ENCODE measurements around the gene CELSR2.
"Not testable (repeated sequence)": the region's sequence is repeated elsewhere in the genome, so short reads cannot be mapped to it uniquely, and the experiment has no call there.

Gene CELSR2

DNA sequence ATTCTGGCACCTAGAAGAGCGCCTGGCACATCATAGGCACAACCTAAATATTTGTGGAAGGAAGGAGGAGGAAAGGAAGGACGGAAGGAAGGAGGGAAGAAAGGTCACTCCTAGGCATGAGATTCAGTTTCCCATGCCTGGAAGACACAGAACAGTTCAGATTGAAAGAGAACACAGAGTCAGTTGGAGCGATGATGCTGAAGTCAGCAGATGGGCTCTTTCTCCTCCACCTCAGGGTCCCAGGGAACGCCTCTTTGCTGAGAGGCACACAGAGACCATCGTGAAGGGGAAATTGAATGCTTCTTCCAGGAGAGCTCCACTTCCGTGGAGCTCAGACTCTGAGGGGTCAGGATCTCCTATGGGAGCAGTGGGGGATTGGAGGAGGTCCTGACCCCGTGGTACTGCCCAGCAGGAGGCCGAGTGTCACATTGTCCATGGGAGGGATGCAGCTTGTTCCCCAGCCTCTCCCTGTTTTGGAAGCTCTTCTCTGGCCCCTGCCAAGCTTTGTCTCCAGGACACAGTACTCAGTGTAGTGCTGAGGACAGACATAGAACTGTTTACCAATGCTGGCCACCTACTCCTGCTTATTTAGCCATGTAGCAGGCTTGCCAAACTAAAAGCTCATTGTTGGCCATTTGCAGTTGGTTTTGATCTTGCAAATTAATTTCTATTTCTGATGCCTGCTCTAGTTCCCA lies 55.0 kb downstream of the CELSR2 start:
- H3K4me1 ChIP-seq (ENCODE audit: control insufficient read depth, insufficient read depth, low read length) = 0 out of 2 replicates have a peak, but pooled peaks cover 2% of the 10 kb centered on the region
- ChIA-PET CTCF (interaction anchor here (1.0 kb wide), 1 partner anchor 41 kb away, joined by 3 read pairs; no protein-coding TSS in a partner anchor), POLR2A (no interaction called here)
- no peaks in the 10 kb centered on the region for H3K36me3 ChIP-seq (ENCODE audit: control insufficient read depth in 2 of 2, insufficient read depth in 1 of 2, low read length in 2 of 2)
- TF ChIP-seq ZBTB1 (tag by site-specific recombination; IDR thresholded peaks at IDR 0.05) (no peak), ZNF366 (tag by site-specific recombination; conservative IDR thresholded peaks at IDR 0.05) (0 out of 2 replicates have a peak, but pooled peaks have one; percentile 28)
- H3K9me3 ChIP-seq (ENCODE audit: control insufficient read depth, insufficient read depth, low read depth, low read length) = no peaks in the 10 kb centered on the region
- H3K27ac ChIP-seq (ENCODE audit: extremely low read depth, low read depth, low read length) = no peak overlapping the region
- H3K4me3 ChIP-seq (ENCODE audit: low read depth, low read length) = no peak overlapping the region

GRCh38 chr1:109305991-109306390 lies 56.7 kb downstream of the CELSR2 start:
- CTCF ChIA-PET = interaction anchor here (0.7 kb wide), 1 partner anchor 180 kb away, joined by 3 read pairs; no protein-coding TSS in a partner anchor
- H3K36me3 ChIP-seq (ENCODE audit: control insufficient read depth in 2 of 2, insufficient read depth in 1 of 2, low read length in 2 of 2); POLR2A ChIA-PET; H3K9me3 ChIP-seq (ENCODE audit: control insufficient read depth, insufficient read depth, low read depth, low read length); H3K27ac ChIP-seq (ENCODE audit: extremely low read depth, low read depth, low read length); H3K4me3 ChIP-seq (ENCODE audit: low read depth, low read length); H3K4me1 ChIP-seq (ENCODE audit: control insufficient read depth, insufficient read depth, low read length): not testable (repeated sequence)

GRCh38 chr1:109306832-109307273 lies 57.5 kb downstream of the CELSR2 start, which contains the start of gene MYBPHL:
Gene MYBPHL (minus strand): TSS chr1:109307011. CDS start chr1:109306991, 20 bp downstream.
- peak; percentile 59 for TF ChIP-seq ZBTB8A (tag by site-specific recombination; IDR thresholded peaks at IDR 0.05)
- peak; percentile 89 for TF ChIP-seq ZIC2 (tag by site-specific recombination; IDR thresholded peaks at IDR 0.05)
- TF ChIP-seq ZFHX2 (tag by site-specific recombination; conservative IDR thresholded peaks at IDR 0.05) = no peak
- no peak for TF ChIP-seq ELK4 (IDR thresholded peaks at IDR 0.05; ENCODE audit: borderline replicate concordance, low read depth, low read length)
- no peak for TF ChIP-seq ZNF302 (tag by site-specific recombination; IDR thresholded peaks at IDR 0.05; ENCODE audit: low read depth)
- TF ChIP-seq KLF10 (tag by site-specific recombination; IDR thresholded peaks at IDR 0.05) = no peak
- TF ChIP-seq ZNF510 (tag by site-specific recombination; IDR thresholded peaks at IDR 0.05; ENCODE audit: insufficient replicate concordance) = no peak
- TF ChIP-seq ZNF184 (tag by site-specific recombination; IDR thresholded peaks at IDR 0.05) = no peak
- no peak for TF ChIP-seq KLF1 (tag by site-specific recombination; IDR thresholded peaks at IDR 0.05)
- TF ChIP-seq ZNF785 (tag by site-specific recombination; IDR thresholded peaks at IDR 0.05) = no peak
- peak; percentile 52; the same call in 1 of the 2 replicates for TF ChIP-seq GLIS1 (tag by site-specific recombination; IDR thresholded peaks at IDR 0.05)
- no peak for TF ChIP-seq ZNF747 (tag by site-specific recombination; IDR thresholded peaks at IDR 0.05)
- no peak for TF ChIP-seq REST (tag by site-specific recombination; IDR thresholded peaks at IDR 0.05)
- peak; percentile 51; the same call in 1 of the 2 replicates for TF ChIP-seq ZBTB6 (tag by site-specific recombination; IDR thresholded peaks at IDR 0.05)
- no peak for TF ChIP-seq ZNF423 (tag by site-specific recombination; IDR thresholded peaks at IDR 0.05)
- TF ChIP-seq, protein P1, sequence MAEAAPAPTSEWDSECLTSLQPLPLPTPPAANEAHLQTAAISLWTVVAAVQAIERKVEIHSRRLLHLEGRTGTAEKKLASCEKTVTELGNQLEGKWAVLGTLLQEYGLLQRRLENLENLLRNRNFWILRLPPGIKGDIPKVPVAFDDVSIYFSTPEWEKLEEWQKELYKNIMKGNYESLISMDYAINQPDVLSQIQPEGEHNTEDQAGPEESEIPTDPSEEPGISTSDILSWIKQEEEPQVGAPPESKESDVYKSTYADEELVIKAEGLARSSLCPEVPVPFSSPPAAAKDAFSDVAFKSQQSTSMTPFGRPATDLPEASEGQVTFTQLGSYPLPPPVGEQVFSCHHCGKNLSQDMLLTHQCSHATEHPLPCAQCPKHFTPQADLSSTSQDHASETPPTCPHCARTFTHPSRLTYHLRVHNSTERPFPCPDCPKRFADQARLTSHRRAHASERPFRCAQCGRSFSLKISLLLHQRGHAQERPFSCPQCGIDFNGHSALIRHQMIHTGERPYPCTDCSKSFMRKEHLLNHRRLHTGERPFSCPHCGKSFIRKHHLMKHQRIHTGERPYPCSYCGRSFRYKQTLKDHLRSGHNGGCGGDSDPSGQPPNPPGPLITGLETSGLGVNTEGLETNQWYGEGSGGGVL (tag by site-specific recombination; IDR thresholded peaks at IDR 0.05) = peak; percentile 37; the same call in 1 of the 2 replicates
- TF ChIP-seq ZNF571 (tag by site-specific recombination; IDR thresholded peaks at IDR 0.05) = no peak
- 0 out of 2 replicates have a peak, but pooled peaks cover 2% of the 10 kb centered on the region for H3K4me1 ChIP-seq (ENCODE audit: control insufficient read depth, insufficient read depth, low read length)
- H3K9me3 ChIP-seq (ENCODE audit: control insufficient read depth, insufficient read depth, low read depth, low read length) = no peaks in the 10 kb centered on the region
- POLR2A ChIA-PET = interaction anchor here (1.4 kb wide), 1 partner anchor 24 kb away, joined by 7 read pairs; the partner anchor contains the start of gene PSRC1
- no peak within 1 kb of the TSS for H3K4me3 ChIP-seq (ENCODE audit: low read depth, low read length)
- peaks cover 0 to 11% of the 10 kb centered on the region in 2 experiments; a peak in 1 of 3 replicates for H3K36me3 ChIP-seq (ENCODE audit: control insufficient read depth in 2 of 2, insufficient read depth in 1 of 2, low read length in 2 of 2)
- CTCF ChIA-PET = interaction anchor here (2.2 kb wide), 1 partner anchor 91 kb away, joined by 11 read pairs; the partner anchor contains the start of gene SORT1
- H3K27ac ChIP-seq (ENCODE audit: extremely low read depth, low read depth, low read length) = no peak within 1 kb of the TSS
